ENCODE data around the gene RTN4. TPM values are rescaled to one million over a fixed set of nuclear protein-coding genes. Genes with fewer than 3 reads are reported as not detected.

The RTN4 gene
- total and polyA plus RNA-seq, 2 of the 4 experiments (the other 2 are of a cell fraction): 77.8 to 588 TPM

DNA sequence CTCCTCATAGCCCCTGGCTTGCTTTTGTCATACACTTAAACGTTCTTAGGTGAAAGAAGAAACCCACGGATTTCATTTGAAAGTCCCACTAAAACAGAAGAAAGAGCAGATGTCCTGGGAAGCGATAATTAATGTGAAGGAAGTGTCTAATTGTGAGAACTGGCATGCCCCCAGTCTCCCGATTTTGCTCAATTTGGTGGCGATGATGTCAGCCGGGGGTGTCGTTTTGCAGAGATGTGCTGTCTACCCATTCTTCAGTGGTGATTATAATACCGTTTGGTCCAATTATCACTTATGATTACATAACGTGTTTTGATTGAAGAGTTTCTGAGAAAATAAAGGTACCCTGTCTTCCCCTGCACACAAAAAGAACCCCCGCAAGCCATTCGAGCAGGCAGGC lies 103.1 kb downstream of the RTN4 start:
- 60% methylated on average over 1 of the region's 11 CpGs; no CpG with 5 or more reads in 1 of the 2 experiments for WGBS, 2 experiments (ENCODE audit: extremely low coverage in 2 of 2, insufficient read length in 1 of 2)
- H3K14ac ChIP-seq (replicated peaks; ENCODE audit: low read depth, low read length): no peak overlapping the region
- TF ChIP-seq FOS (IDR thresholded peaks at IDR 0.05; ENCODE audit: low read depth, low read length): no peak
- TF ChIP-seq USF2 (IDR thresholded peaks at IDR 0.05; ENCODE audit: low read depth, low read length): no peak
- TF ChIP-seq MXI1 (IDR thresholded peaks at IDR 0.05; ENCODE audit: borderline replicate concordance, low read depth, low read length): no peak
- TF ChIP-seq MAZ (IDR thresholded peaks at IDR 0.05; ENCODE audit: borderline replicate concordance, low read depth, low read length): no peak
- no peak for TF ChIP-seq CTCF (conservative IDR thresholded peaks at IDR 0.05; ENCODE audit: low read depth, low read length)
- no peak for TF ChIP-seq BHLHE40 (IDR thresholded peaks at IDR 0.05; ENCODE audit: low read depth, low read length)
- no peak for TF ChIP-seq RCOR1 (IDR thresholded peaks at IDR 0.05; ENCODE audit: insufficient replicate concordance, low read length)
- TF ChIP-seq RFX5 (IDR thresholded peaks at IDR 0.05; ENCODE audit: low read depth, low read length): no peak
- no peak for TF ChIP-seq NFE2L2 (IDR thresholded peaks at IDR 0.05; ENCODE audit: low read depth, low read length)
- no peak for TF ChIP-seq CEBPB (IDR thresholded peaks at IDR 0.05; ENCODE audit: low read depth, low read length)
- TF ChIP-seq MAFK (IDR thresholded peaks at IDR 0.05; ENCODE audit: low read depth, low read length): no peak
- no peak for TF ChIP-seq CHD1 (IDR thresholded peaks at IDR 0.05; ENCODE audit: low read depth, low read length)
- TF ChIP-seq RAD21 (IDR thresholded peaks at IDR 0.05; ENCODE audit: low read length): no peak
- TF ChIP-seq SMC3 (IDR thresholded peaks at IDR 0.05; ENCODE audit: low read depth, low read length): no peak
- no peak for TF ChIP-seq POLR2A (IDR thresholded peaks at IDR 0.05; ENCODE audit: low read depth, low read length)
- TF ChIP-seq, protein P1, sequence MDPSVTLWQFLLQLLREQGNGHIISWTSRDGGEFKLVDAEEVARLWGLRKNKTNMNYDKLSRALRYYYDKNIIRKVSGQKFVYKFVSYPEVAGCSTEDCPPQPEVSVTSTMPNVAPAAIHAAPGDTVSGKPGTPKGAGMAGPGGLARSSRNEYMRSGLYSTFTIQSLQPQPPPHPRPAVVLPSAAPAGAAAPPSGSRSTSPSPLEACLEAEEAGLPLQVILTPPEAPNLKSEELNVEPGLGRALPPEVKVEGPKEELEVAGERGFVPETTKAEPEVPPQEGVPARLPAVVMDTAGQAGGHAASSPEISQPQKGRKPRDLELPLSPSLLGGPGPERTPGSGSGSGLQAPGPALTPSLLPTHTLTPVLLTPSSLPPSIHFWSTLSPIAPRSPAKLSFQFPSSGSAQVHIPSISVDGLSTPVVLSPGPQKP (IDR thresholded peaks at IDR 0.05; ENCODE audit: borderline replicate concordance, low read depth, low read length): no peak
- H3K56ac ChIP-seq (ENCODE audit: extremely low read depth, insufficient read depth, low read length): no peak overlapping the region
- ChIA-PET CTCF (no interaction called here), POLR2A (ENCODE audit: unreplicated experiment) (no interaction called here)
- no peak overlapping the region for H4K91ac ChIP-seq (ENCODE audit: insufficient read depth, low read depth, low read length)
- no peak overlapping the region for H2AK5ac ChIP-seq (ENCODE audit: low read depth, low read length)
- H2BK120ac ChIP-seq (ENCODE audit: low read depth, low read length): no peak overlapping the region
- no peak overlapping the region for H2BK5ac ChIP-seq (ENCODE audit: low read depth, low read length, poor library complexity, severe bottlenecking)
- H3K18ac ChIP-seq (ENCODE audit: low read depth, low read length): no peak overlapping the region
- H3K27ac ChIP-seq (ENCODE audit: insufficient read depth, low read length): no peak overlapping the region
- H3K4me2 ChIP-seq (ENCODE audit: low read depth, low read length): no peak overlapping the region
- peaks cover 28% of the 10 kb centered on the region for H3K4me1 ChIP-seq (ENCODE audit: control insufficient read depth, insufficient read depth, low read length)
- H3K9me1 ChIP-seq (ENCODE audit: insufficient read depth, low read length): peaks cover 30% of the 10 kb centered on the region
- H4K20me1 ChIP-seq (ENCODE audit: insufficient read depth, low read length): no peaks in the 10 kb centered on the region
- H3K4me3 ChIP-seq (ENCODE audit: insufficient read depth, low read depth, low read length): no peak overlapping the region
- H3K9me3 ChIP-seq (ENCODE audit: control insufficient read depth, insufficient read depth, low read length): no peaks in the 10 kb centered on the region
- ATAC-seq (ENCODE audit: low read depth) (no peak), DNase-seq (no peak)
- no peak overlapping the region for H3K4ac ChIP-seq (ENCODE audit: low read depth, low read length)
- peaks cover 0 to 22% of the 10 kb centered on the region in 2 experiments; a peak in 3 of 4 replicates for H3K79me1 ChIP-seq (ENCODE audit: low read depth in 1 of 2, low read length in 2 of 2)
- in situ Hi-C loops (cut with MboI; ENCODE audit: low sequenced_read_pairs) (no loop called here), dilution Hi-C loops (cut with HindIII; ENCODE audit: low sequenced_read_pairs, unreplicated experiment) (no loop called here), intact Hi-C loops (cut with micrococcal nuclease) (no loop called here)
- no peak overlapping the region for H2AK9ac ChIP-seq (replicated peaks; ENCODE audit: low read depth, low read length, poor library complexity)
- H4K5ac ChIP-seq (ENCODE audit: low read depth, low read length): no peak overlapping the region
- no peaks in the 10 kb centered on the region for H3K36me3 ChIP-seq (ENCODE audit: control insufficient read depth, insufficient read depth, low read length)
- H2BK20ac ChIP-seq (ENCODE audit: low read depth, low read length): no peak overlapping the region
- H4K8ac ChIP-seq (ENCODE audit: low read depth in 2 of 2, low read length in 2 of 2): no peak overlapping the region
- H2AFZ ChIP-seq (replicated peaks; ENCODE audit: low read length, poor library complexity): no peak overlapping the region
- no TSS peak for BruUV-seq (replicated peaks)
- H3K9ac ChIP-seq (ENCODE audit: low read depth, low read length): no peak overlapping the region
- H3K27me3 ChIP-seq (ENCODE audit: control insufficient read depth, insufficient read depth, low read length): no peaks in the 10 kb centered on the region; the same call in 1 of the 2 replicates
- no peak overlapping the region for H2BK15ac ChIP-seq (ENCODE audit: low read depth, low read length)
- H3K23ac ChIP-seq (ENCODE audit: low read depth, low read length): no peak overlapping the region
